Measurements from ENCODE around the gene SHLD3.
A peak's percentile ranks its signal among the peaks of the same experiment; 100 is the strongest.
"Not testable (repeated sequence)": the region's sequence is repeated elsewhere in the genome, so short reads cannot be mapped to it uniquely, and the experiment has no call there.

The SHLD3 gene, protein sequence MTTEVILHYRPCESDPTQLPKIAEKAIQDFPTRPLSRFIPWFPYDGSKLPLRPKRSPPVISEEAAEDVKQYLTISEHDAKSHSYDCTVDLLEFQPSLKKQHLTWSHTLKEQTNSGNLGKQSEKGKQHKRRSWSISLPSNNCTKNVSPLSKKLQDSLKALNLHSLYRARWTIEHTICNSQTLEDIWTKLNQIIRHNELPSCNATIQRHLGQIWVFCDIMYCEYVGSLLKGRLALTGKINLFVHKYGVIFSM

DNA sequence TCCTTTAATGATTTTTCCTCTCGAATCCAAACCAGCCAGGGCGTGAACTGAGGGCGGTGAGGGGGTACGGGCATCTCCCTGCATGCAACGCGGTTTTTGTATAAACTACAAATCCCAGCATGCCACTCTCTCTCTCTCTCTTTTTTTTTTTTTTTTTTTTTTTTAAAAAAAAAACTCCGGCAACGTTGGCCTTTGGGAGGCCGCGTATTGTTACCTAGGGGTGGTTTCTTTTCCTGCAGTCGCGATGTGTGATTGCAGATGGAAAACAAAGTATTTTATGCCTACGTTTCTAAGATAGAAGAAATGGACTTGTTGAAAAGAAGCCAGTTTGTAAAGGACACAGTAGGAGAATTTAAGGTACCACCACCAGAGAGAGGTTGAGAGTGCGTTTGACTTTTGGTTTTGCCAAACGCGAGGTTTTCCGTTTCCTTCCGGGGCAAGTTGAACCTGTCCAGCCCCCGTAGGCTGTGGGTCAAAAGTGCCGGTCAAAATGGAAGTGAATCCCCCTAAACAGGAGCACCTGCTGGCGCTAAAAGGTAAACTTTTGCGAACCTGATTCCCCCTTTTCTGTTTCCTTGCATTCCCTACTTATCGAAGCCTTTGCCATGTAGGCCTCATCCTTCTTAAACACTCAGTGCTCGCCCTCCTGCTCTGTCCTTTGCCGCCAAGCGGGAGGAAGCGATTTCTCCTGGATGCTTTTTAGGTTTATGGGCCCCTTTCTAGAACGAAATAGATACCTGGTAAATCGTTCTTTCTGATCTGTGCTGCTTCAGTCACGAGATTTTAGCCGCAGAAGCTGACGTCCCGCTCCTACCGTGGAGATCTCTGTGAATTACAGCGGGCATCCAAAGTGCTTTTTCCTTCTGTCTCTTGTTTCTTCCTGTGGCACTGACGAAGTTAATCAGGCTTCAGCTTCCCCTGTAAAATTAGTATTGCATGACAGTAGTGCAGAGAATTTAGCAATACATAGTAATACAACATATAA is at the start of gene SHLD3, which contains the start of gene TRAPPC13:
TSS of gene SHLD3 (plus strand) at position 457 of the 985 bp plus-strand sequence. CDS start 4,561 bp downstream, outside the sequence.
TSS of gene TRAPPC13 (plus strand) at position 457 of the 985 bp plus-strand sequence. CDS start at position 491, 34 bp downstream.
- TF ChIP-seq GATA1 (IDR thresholded peaks at IDR 0.05; ENCODE audit: low read depth, low read length) (no peak), POLR2A (IDR thresholded peaks at IDR 0.05; ENCODE audit: low read length) (peak; percentile 49)
- DNase-seq, result peak; percentile 94 to 95

DNA sequence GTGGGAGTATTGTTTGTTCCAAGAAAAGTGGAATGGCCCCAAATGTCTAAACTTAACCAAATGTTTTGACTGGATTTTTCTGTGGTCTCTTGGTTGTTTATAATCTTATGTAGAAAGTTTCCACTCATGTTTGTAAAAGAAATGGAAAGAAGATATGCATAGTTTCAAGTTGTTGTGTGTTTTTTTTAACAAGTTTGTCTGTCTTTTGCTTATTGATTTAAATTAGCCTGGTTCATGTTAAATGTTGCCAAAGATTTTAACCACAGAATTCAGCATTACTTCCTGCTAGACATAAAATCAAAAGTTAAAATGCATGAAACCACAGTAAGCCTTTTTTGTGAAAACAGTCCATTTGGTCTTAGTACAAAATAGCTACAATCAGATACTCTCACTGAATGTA is 47.7 kb upstream of the SHLD3 start:
- DNase-seq, result no peak
- TF ChIP-seq POLR2A (IDR thresholded peaks at IDR 0.05; ENCODE audit: low read length) (no peak), GATA1 (IDR thresholded peaks at IDR 0.05; ENCODE audit: low read depth, low read length) (no peak)

DNA sequence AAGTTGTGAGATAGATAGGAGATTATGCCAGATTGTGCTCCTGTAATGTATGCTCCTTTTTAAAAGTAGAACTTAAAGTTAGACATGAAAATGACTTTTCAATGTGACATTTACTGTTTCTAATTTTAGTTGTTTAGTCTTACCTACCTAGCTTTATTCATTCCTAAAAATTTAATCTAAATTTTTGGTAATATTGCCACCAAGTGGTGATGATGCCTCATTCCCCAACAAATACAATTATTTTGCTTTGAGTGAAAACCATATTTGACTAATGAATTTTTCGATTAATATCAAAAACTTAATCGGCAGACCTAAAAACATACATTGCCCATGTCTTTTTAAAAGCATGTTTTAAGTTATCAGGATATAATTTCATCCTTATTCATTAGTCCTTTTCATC is 36.1 kb upstream of the SHLD3 start:
- TF ChIP-seq GATA1 (IDR thresholded peaks at IDR 0.05; ENCODE audit: low read depth, low read length) (no peak), POLR2A (IDR thresholded peaks at IDR 0.05; ENCODE audit: low read length) (no peak)
- no peak for DNase-seq

DNA sequence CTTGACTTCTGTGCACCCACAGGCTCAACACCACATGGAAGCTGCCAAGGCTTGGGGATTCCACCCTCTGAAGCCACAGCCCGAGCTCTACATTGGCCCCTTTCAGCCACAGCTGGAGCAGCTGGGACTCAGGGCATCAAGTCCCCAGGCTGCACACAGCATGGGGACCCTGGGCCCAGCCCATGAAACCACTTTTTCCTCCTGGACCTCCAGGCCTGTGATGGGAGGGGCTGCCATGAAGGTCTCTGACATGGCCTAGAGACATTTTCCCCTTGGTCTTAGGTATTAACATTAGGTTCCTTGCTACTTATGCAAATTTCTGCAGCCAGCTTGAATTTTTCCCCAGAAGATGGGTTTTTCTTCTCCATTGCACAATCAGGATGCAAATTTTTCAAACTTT is 23.1 kb upstream of the SHLD3 start:
- not testable (repeated sequence) for DNase-seq

DNA sequence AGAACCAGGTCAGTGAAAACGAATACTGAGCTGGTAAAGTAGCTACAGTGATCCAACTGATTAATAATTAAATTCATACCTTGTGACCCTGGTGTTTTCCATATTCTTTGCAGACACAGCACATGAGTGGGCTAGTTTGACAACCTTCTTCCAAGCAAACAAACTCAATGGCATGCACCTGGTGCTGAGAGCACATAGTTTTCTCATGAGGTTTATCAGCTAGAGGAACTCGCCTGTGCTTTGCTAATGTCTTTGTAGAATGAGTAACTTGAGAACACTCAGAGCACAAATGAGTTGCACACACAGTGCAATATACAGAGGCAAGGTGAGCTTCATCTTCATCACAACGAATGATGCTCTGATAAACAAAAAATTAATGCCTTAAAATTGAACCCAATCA is 13.3 kb upstream of the SHLD3 start:
- TF ChIP-seq GATA1 (IDR thresholded peaks at IDR 0.05; ENCODE audit: low read depth, low read length) (no peak), POLR2A (IDR thresholded peaks at IDR 0.05; ENCODE audit: low read length) (no peak)
- DNase-seq, result no peak

DNA sequence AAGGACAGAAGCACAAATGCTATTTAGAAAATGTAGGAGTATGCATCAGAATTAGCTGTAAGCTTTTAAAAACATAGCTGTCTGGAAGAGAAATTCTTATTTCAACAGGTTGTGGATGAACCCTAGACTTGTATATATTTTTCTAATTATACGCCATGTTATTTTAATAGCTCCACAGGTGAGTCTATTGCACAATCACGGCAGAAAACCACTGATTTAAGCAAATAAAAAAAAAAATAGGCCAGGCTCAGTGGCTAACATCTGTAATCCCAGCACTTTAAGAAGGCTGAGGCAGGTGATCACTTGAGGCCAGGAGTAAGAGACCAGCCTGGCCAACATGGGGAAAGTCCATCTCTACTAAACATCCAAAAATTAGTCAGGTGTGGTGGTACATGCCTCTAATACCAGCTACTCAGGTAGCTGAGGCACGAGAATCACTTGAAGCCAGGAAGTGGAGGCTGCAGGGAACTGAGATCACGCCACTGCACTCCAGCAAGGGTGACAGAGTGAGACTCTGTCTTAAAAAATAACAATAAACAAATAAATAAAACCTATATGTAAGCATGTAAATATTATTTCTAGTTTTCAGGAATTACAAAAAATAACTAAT is 12.4 kb upstream of the SHLD3 start:
- TF ChIP-seq GATA1 (IDR thresholded peaks at IDR 0.05; ENCODE audit: low read depth, low read length) (no peak), POLR2A (IDR thresholded peaks at IDR 0.05; ENCODE audit: low read length) (no peak)
- DNase-seq, result no peak

DNA sequence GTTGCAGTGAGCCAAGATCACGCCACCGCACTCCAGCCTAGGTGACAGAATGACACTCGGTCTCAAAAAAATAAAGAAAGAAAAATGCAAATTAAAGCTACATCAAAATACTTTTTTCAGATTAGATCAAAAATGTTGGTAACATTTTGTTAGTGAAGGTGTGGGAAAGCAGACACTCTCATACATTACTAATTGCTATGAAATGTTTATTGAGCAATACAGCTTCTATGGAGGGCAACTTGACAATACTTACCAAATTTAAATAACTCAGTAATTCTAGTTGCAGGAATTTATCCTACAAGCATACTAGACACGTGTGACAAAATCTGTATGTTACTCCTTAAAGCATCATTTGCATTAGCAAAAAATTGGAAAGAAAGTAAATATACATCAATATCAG is 4.8 kb upstream of the SHLD3 start:
- no peak for TF ChIP-seq GATA1 (IDR thresholded peaks at IDR 0.05; ENCODE audit: low read depth, low read length)
- TF ChIP-seq POLR2A (IDR thresholded peaks at IDR 0.05; ENCODE audit: low read length), result no peak

DNA sequence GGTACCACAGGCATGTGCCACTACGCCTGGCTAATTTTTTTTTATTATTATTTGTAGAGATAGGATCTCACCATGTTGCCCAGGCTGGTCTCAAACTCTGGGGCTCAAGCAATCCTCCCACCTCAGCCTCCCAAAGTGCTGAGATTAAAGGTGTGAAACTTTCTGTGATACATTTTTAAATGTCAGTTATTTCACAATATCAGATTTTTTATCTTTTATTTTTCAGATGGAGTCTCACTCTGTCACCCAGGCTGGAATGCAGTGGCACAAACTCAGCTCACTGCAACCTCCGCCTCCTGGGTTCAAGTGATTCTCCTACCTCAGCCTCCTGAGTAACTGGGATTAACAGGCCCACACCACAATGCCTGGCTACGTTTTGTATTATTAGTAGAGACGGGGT is 2.9 kb upstream of the SHLD3 start:
- not testable (repeated sequence) for DNase-seq

More for the DNA sequence above, 4.8 kb upstream of the SHLD3 start:
- no peak for DNase-seq

DNA sequence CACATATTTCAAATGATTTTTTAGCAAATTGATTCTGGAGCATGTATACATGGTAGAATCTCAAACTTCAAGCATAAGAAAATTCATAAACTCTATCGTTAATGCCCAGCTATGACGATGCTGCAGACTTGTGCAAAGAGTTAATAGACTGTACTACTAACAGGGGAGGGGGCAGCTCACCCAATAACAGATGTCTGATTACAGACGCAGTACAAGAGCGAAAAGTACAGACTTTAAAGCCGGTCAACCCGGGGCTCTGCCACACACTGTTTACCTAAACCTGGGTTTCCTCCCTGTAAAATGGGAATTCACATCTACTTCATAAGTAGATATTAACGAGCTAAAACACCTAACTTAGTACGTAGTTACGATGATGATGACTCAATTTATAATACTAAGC is 1.3 kb upstream of the SHLD3 start:
- DNase-seq, result peak; percentile 42 to 69
- TF ChIP-seq POLR2A (IDR thresholded peaks at IDR 0.05; ENCODE audit: low read length) (no peak), GATA1 (IDR thresholded peaks at IDR 0.05; ENCODE audit: low read depth, low read length) (no peak)

DNA sequence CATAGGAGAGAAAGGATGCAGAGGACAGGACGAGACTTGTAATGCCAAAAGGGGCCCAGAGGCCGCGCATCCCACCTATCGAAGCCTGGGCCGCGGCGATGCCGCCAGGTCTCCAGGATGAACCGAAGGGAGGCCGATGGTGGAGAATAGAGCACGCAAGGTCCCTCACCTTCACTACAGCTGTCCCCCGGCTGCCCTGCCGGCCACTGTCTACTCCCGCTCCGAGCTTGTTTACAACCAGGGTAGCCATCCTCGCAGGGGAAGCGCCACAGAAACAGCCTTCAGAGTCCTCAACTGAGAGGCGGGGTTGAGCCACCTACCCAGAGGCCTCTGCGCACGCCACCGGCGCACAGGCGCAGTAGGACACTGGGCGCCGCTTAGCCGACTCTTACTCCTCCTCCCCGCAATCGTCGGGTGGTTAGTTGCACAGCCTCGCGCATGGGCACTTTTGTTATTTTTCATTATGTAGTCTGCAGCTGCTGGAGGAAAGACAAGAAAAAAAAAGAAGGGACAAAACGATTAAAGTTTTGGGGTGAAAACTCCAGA is 729 bp upstream of the SHLD3 start, which contains the start of gene TRIM23:
TSS of gene TRIM23 (minus strand) at position 309 of the 546 bp plus-strand sequence. CDS start at position 250, 59 bp downstream.
- TF ChIP-seq GATA1 (IDR thresholded peaks at IDR 0.05; ENCODE audit: low read depth, low read length) (no peak), POLR2A (IDR thresholded peaks at IDR 0.05; ENCODE audit: low read length) (peak; percentile 69)
- DNase-seq, result peak; percentile 95

DNA sequence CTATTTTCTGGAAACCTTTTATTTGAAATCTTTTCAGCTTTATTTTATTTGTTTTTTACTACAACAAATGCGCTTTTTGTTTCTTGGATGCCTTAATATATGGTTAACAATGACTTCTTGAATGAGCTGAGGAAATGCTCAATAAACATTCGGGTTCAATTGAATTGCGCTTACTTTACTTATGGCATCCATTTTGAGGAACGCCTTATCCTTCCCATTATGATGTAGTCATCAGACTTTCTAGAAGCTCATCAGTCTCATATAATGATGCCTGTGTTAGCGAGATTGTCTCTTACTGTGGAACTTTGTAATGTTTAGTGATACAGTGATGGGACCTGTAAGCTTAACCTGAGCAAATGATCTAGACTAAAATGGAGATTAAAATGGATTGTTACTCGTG is 916 bp downstream of the SHLD3 start:
- TF ChIP-seq POLR2A (IDR thresholded peaks at IDR 0.05; ENCODE audit: low read length) (no peak), GATA1 (IDR thresholded peaks at IDR 0.05; ENCODE audit: low read depth, low read length) (no peak)
- peak; percentile 33 to 39 for DNase-seq

DNA sequence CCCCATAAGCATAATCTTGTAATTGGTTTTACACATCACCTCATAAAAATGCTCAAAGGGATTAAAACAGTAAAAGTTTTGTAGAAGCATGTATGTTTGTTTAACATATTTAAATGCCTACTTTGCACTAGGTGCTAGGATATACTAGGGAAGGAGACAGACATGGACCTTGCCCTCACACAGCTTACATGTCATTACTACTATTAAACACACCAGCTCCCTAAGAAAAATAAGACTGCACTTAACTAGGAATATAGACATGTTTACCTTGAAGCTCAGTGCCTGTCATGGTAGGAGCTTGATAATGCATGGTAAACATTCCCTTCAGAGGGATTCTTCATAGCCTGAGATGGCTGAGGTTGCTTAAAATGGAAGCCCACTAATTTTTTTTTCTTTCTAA is 6.2 kb downstream of the SHLD3 start:
- TF ChIP-seq GATA1 (IDR thresholded peaks at IDR 0.05; ENCODE audit: low read depth, low read length) (no peak), POLR2A (IDR thresholded peaks at IDR 0.05; ENCODE audit: low read length) (no peak)
- no peak for DNase-seq

DNA sequence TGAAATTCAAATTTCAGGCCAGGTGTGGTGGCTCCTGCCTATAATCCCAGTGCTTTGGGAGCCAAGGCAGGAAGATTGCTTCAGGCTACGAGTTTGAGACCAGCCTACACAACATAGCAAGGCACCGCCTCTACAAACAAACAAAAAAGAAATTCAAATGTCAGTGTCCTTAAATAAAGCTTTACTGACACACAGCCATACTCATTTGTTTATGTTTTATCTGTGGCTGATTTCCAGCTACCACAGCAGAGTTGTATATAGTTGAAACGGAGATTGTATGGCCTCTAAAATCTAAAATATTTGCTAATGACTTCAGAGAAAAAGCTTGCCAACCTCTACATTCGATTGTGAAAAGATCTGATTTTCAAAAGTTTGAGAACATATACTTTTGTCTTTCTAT is 15.4 kb downstream of the SHLD3 start:
- no peak for TF ChIP-seq POLR2A (IDR thresholded peaks at IDR 0.05; ENCODE audit: low read length)
- TF ChIP-seq GATA1 (IDR thresholded peaks at IDR 0.05; ENCODE audit: low read depth, low read length), result no peak
- no peak for DNase-seq

DNA sequence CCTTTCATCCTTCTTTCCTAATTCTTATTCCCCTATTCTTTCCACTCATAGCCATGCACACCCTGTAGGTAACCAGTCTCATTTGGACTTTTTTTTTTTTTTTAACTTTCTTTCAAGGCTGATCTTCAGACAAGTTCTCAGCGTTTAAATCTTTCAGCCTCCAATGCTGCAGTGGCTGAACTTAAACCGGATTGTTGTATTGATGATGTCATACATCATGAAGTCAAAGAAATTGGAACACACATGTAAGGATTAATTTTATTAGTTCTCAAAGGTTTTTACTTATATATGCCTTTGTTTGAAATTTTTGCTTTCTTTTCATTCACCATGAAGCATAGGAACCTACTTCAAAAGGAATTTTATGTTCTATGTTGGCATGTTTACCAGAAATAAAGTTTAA is 22.1 kb downstream of the SHLD3 start:
- TF ChIP-seq GATA1 (IDR thresholded peaks at IDR 0.05; ENCODE audit: low read depth, low read length) (no peak), POLR2A (IDR thresholded peaks at IDR 0.05; ENCODE audit: low read length) (no peak)
- no peak for DNase-seq

Measured in erythroblast (primary cell).